Measurements from ENCODE around the gene DHRS7. TPM values are rescaled to one million over a fixed set of nuclear protein-coding genes. Genes with fewer than 3 reads are reported as not detected.

Gene DHRS7
- total and polyA plus RNA-seq, 4 donors: 45.5 to 91.8 (median 78.0) TPM

- DNase-seq (peak in 1 of 3 donors; percentile 18), ATAC-seq (ENCODE audit: insufficient read depth, low FRiP score) (no peak)
- no peaks in the 10 kb centered on the region for H3K27me3 ChIP-seq (ENCODE audit: control insufficient read depth in 3 of 3, insufficient read depth in 3 of 3, low read length in 2 of 3)
- no peaks in the 10 kb centered on the region for H3K9me3 ChIP-seq (ENCODE audit: control insufficient read depth in 4 of 4, insufficient read depth in 3 of 4, low read length in 3 of 4)
- TF ChIP-seq, protein P1, sequence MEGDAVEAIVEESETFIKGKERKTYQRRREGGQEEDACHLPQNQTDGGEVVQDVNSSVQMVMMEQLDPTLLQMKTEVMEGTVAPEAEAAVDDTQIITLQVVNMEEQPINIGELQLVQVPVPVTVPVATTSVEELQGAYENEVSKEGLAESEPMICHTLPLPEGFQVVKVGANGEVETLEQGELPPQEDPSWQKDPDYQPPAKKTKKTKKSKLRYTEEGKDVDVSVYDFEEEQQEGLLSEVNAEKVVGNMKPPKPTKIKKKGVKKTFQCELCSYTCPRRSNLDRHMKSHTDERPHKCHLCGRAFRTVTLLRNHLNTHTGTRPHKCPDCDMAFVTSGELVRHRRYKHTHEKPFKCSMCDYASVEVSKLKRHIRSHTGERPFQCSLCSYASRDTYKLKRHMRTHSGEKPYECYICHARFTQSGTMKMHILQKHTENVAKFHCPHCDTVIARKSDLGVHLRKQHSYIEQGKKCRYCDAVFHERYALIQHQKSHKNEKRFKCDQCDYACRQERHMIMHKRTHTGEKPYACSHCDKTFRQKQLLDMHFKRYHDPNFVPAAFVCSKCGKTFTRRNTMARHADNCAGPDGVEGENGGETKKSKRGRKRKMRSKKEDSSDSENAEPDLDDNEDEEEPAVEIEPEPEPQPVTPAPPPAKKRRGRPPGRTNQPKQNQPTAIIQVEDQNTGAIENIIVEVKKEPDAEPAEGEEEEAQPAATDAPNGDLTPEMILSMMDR (IDR thresholded peaks at IDR 0.05; ENCODE audit: control extremely low read depth, extremely low read depth): no peak
- no peak overlapping the region for H3K27ac ChIP-seq (ENCODE audit: low read depth in 1 of 2, low read length in 1 of 2)
- H3K4me3 ChIP-seq: no peak overlapping the region
- peaks cover 0 to 3% (median 3%) of the 10 kb centered on the region in 4 donors for H3K36me3 ChIP-seq (ENCODE audit: control insufficient read depth in 4 of 4, insufficient read depth in 4 of 4, low read length in 4 of 4)
- 78 to 88% methylated on average over 6 of the region's 6 CpGs for WGBS, 2 donors
- H3K9ac ChIP-seq (ENCODE audit: insufficient read depth in 1 of 2, low read length in 2 of 2): no peak overlapping the region
- peaks cover 0 to 17% (median 5%) of the 10 kb centered on the region in 5 donors for H3K4me1 ChIP-seq (ENCODE audit: control insufficient read depth in 5 of 5, insufficient read depth in 5 of 5, low read length in 5 of 5)
These were observed 1.5 kb downstream of the DHRS7 start for GRCh38 chr14:60163693-60164092.

DNA sequence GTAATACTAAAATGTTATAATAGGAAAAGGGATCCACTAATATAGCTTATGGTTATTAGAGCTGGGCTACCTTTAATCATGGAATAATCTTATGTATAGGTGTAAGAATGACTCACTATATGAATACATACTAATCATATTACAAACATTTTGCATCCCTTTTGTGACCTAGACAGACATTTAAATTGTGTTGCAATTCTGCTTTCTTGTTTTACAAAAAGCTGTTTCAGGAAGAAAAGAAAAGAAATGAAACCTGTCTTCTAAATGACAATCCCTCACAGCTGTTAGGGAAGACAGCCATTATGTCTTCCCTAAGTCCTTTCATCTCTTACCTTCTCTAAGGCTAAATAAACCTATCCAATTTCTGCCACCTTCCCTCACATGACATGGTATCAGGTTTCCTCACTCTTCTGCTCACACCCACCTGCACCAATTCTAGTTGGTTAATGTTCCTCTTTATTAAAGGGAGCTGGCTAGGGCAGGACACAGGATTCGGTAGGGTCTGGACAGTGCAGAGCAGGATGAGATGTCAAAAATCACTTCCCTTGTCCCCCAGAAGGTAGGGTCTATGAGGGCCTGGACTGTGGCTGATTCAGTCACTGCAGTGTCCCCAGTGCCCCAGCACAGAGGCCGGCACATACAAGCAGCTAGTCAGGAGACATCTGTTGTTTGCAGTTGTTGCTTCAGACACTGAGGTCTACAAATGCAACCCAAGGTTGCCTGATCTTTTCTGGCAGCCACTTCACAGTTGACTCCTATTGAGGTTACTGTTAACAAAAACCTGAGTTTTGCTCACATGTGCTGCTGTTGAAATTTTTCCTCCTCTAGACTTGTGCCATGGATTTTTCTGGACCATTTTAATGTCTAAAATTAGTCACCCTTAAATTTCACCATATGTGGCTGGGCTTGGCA is 3.7 kb downstream of the DHRS7 start:
- H3K36me3 ChIP-seq (ENCODE audit: control insufficient read depth in 4 of 4, insufficient read depth in 4 of 4, low read length in 4 of 4): peaks cover 0 to 3% (median 3%) of the 10 kb centered on the region in 4 donors
- no peaks in the 10 kb centered on the region for H3K27me3 ChIP-seq (ENCODE audit: control insufficient read depth in 3 of 3, insufficient read depth in 3 of 3, low read length in 2 of 3)
- H3K27ac ChIP-seq (ENCODE audit: low read depth in 1 of 2, low read length in 1 of 2): peak overlapping the region in 1 of 2 donors; percentile 52
- TF ChIP-seq, protein P1 (IDR thresholded peaks at IDR 0.05; ENCODE audit: control extremely low read depth, extremely low read depth): no peak
- H3K4me1 ChIP-seq (ENCODE audit: control insufficient read depth in 5 of 5, insufficient read depth in 5 of 5, low read length in 5 of 5): peaks cover 0 to 17% (median 5%) of the 10 kb centered on the region in 5 donors
- 30 to 62% methylated on average over 2 of the region's 2 CpGs for WGBS, 2 donors
- H3K4me3 ChIP-seq: no peak overlapping the region
- H3K9me3 ChIP-seq (ENCODE audit: control insufficient read depth in 4 of 4, insufficient read depth in 3 of 4, low read length in 3 of 4): no peaks in the 10 kb centered on the region
- ATAC-seq (ENCODE audit: insufficient read depth, low FRiP score) (no peak), DNase-seq (no peak)
- H3K9ac ChIP-seq (ENCODE audit: insufficient read depth in 1 of 2, low read length in 2 of 2): no peak overlapping the region

DNA sequence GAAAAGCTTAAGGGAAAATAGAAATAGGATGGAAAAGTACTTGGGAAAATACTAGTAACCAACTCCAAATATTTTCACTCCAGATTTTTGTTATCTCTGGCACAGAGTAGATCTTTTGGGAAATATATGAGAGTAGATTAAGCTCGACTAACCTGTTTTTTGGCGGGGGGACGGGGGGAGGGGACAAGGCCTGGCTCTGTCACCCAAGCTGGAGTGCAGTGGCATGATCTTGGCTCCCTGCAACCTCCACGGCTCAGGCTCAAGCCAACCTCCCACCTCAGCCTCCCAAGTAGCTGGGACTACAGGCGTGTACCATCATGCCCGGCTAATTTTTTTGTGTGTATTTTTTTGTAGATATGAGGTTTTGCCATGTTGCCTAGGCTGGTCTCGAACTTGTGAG is 4.8 kb downstream of the DHRS7 start:
- no peak overlapping the region for H3K4me3 ChIP-seq
- no peak for DNase-seq

More for the DNA sequence above, 4.8 kb downstream of the DHRS7 start:
- Histone ChIP-seq H3K36me3 (ENCODE audit: control insufficient read depth in 4 of 4, insufficient read depth in 4 of 4, low read length in 4 of 4) (peaks cover 2 to 4% (median 3%) of the 10 kb centered on the region in 4 donors), H3K27ac (ENCODE audit: low read depth in 1 of 2, low read length in 1 of 2) (no peak overlapping the region), H3K9me3 (ENCODE audit: control insufficient read depth in 4 of 4, insufficient read depth in 3 of 4, low read length in 3 of 4) (no peaks in the 10 kb centered on the region), H3K4me1 (ENCODE audit: control insufficient read depth in 5 of 5, insufficient read depth in 5 of 5, low read length in 5 of 5) (peaks cover 0 to 10% (median 3%) of the 10 kb centered on the region in 5 donors), H3K27me3 (ENCODE audit: control insufficient read depth in 3 of 3, insufficient read depth in 3 of 3, low read length in 2 of 3) (no peaks in the 10 kb centered on the region), H3K9ac (ENCODE audit: insufficient read depth in 1 of 2, low read length in 2 of 2) (no peak overlapping the region)
- 82 to 92% methylated on average over 7 of the region's 7 CpGs for WGBS, 2 donors
- ATAC-seq (ENCODE audit: insufficient read depth, low FRiP score): no peak
- TF ChIP-seq, protein P1 (IDR thresholded peaks at IDR 0.05; ENCODE audit: control extremely low read depth, extremely low read depth): no peak

All from lung (tissue), 12 donors.